Suppressor macrophage treated with lipopolysaccharide for 4 hours (primary cell): ENCODE results near the gene DNPH1.

Source experiments
- DNase-seq: peaks from one replicate; pipeline ENCODE4 v3.0.0-alpha.2; 2020

The DNPH1 gene, protein sequence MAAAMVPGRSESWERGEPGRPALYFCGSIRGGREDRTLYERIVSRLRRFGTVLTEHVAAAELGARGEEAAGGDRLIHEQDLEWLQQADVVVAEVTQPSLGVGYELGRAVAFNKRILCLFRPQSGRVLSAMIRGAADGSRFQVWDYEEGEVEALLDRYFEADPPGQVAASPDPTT

GRCh38 chr6:43228951-43229802 lies at the start of gene DNPH1:
Gene DNPH1 (minus strand): TSS chr6:43229481. CDS start chr6:43229456, 25 bp downstream.
- peak; percentile 83 for DNase-seq

DNA sequence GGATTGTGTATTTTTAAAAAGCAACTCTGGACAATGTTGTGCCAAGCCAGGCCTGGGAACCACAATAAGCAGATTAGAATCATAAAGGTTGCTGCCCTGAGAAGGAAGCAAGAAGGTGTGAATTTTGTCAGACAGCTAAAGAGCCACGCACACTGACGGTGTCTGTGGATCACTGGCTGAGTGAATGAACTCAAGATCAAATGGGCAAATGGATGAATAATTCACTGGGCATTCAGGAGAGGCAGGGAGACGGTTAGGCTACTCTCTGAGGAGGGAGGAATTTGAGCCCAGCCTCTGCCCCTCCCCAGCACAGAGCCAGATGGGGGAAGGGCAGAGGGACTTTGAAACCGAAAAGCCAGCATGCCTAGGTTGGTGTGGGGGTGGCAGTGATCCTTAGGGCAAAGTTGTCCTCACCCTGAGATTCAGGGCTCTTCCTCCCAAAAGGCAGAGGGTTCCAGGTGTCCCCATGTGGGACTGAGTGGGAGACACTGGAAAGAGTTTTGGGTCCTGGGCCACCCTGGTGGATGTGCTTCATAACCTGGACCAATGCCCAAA lies 49.3 kb upstream of the DNPH1 start:
- no peak for DNase-seq

DNA sequence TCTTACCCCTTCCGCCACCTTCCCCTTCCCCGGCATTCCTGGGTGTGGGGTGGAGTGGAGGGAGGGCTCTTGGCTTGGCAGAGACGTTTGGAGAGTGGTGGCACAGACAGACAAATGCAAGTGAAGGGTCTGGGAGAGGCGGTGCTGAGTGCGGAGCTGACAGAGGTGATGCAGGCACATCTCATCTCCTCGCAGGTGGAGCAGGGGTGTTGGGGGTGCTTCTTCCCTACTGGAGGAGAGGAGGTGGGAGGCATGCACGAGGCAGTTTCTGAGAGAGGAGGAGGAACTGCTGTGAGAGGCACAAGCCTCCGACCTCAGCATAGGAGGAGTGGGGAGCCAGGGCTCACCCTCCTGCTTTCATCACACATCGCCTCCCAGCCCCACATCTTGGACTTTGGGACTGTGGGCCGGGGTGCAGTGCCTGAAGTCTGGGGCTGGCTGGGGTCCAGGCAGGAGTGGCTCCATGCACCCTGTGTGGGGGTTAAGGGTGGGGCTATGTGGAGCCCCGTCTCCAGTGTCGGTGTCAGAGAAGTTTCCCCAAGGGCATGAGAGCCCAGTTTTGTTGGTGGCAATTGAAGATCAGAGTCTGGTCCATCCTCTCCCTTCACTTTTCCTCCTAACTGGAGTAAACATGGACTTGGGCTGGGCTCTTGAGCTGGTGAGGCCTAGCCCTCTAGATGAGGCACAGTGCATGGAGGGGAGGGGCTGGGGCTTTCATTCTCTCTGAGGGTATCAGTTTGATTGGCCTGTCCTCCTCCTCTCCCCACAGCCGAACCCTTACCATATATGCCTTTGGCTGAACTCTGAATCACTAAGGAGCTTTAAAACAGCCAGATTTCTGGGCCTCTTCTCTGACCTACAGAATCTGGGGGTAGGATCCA lies 48.6 kb upstream of the DNPH1 start:
- no peak for DNase-seq

- no peak for DNase-seq
These were observed 48.0 kb upstream of the DNPH1 start for GRCh38 chr6:43277306-43277642.

- no peak for DNase-seq
These were observed 47.5 kb upstream of the DNPH1 start for GRCh38 chr6:43276577-43277305.

- no peak for DNase-seq
These were observed 46.7 kb upstream of the DNPH1 start for GRCh38 chr6:43275801-43276576.

GRCh38 chr6:43274916-43275597 lies 45.8 kb upstream of the DNPH1 start:
- DNase-seq = no peak

GRCh38 chr6:43274127-43274915 lies 45.0 kb upstream of the DNPH1 start:
- DNase-seq = no peak

DNA sequence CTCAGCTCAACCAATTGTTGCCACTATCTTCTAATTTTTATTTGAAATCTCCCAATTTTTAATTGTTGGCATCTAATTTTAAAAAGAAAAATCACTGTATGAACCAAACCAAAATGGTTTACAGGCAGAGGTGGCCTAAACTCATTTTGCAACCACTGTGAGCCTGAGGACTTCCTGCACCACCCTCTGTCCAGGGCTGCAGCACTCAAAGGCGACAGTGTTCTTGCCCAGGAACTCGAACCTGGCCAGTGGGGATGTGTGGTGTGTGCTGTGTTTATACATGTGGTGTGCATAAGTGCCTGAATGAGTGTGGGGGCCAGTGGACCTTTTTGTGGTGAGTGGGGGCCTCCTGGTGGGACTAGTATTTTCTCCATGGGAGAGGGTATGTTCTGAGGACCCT lies 44.4 kb upstream of the DNPH1 start:
- DNase-seq = no peak

DNA sequence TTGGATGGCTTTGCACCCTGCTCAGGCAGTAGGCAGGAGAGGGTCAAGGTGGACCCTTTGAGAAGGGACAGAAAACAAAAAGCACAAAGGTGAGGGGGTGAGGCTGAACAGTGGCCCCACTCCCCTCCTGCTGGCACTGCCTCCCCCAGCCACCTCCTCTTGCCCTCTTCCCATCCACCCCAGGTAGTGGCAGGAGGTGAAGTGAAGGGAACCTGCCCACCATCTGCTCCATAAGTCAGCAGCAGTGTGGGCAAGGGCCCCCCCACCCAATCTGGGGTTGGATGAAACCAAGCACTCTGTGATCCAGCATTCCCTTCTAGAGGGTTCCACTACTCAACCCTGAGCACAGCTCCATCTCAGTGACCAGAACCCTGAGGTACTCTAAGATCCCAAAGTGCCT lies 42.7 kb upstream of the DNPH1 start:
- DNase-seq = no peak

DNA sequence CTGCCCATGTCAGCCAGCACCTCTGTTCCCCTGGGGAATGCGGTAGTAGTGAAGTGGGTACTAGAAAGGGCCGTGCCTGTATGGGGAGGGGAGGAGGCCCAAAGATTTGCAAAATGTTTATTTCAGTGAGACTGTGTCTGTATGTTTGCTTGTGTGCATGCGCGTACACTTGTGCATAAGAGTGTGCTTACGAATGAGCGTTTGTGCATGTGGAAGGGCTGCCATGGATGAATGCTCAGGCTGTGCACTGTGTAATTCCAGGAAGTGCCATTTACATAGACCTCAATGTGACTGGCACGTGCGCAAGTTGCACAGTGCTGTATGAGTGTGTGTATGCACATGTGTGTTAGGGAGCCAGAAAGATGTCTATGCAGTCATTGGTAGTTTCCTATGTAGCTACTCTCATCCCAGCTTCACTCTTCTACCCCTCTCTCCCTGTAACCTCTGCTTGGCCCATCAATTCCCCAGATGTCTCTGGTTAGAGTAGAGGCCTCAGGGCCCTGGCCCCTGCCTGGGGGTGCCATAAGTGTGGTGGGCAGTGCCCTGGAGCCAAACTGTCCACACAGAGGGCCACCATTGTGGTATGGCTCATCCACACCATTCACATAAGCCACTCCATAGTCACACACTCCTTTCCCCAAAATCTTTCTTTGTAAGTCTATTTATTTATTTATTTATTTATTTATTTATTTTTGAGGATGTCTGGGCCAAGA lies 42.0 kb upstream of the DNPH1 start:
- DNase-seq = no peak

DNA sequence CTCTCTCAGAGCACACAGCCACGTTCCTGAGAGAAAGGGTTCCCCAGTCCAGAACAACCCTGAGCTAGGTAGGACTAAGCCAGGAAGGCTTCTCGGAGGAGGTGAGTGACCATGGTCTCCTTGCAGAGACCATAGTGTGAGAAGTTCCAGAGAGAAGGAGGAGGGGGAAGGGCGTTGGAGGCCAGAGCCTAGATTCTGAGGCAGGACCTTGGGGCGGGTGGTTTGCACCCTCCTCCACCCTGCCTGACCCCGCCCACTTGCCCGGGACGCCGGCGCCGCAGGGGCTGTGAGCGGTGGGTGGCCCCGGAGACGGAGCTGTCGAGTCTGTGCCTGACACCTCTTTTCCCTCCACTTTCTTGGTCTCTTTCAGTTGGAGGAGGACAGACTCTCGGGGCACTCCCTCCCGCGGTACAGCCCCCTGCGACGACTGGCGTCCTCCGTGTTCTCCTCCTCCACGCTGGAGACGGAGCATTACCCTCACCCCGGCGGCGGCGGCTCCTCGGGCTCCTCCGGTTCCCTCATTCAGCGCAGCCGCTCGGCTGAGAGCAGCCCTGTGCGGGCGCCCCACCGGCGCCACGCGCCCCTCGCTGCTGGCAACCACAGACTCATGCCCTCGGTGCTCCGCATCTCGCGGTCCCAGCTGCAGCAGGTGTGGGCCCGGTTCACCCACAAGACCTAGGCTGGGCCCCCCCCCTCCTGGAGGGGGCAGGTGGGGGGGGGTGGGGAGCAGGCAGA lies 40.2 kb upstream of the DNPH1 start:
- peak; percentile 18 for DNase-seq

DNA sequence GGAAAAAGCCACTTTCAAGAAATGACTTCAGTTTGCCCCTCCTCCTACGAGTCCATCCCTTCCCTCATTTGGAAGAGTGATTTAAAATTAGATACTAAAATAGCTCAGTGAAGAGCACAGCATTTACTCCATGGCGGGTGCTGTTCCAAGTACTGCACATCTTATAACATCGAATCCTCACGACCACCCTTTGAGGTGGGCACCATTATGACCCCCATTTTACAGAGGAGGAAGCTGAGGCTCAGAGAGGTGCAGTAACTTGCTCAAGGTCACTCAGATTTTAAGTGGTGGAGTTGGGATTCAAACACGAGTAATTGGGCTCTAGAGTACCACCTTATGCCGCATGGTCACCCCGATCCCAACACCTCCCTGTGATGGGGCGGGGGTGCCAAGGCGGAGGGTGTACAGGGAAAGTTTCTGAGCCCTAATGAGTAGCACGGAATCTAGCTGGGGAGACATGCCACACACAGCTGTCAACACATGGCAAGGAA lies 39.5 kb upstream of the DNPH1 start:
- no peak for DNase-seq

DNA sequence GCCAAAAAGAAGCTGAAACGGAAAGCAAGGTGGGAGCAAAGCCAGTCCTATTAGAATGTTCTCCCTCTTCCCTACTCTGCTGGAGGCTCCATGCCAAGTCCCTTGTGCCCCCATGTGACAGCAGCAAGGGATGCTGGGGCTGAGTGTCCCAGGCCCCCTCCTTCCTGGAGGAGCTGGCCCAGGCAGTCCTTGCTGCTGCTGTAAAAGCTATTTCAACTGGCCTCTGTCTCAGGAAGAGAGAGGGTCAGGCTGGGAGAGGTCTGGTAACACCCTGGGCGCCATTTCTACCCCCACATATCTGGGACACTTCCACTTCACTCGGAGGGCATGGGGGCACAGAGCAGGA lies 39.0 kb upstream of the DNPH1 start:
- DNase-seq = no peak

DNA sequence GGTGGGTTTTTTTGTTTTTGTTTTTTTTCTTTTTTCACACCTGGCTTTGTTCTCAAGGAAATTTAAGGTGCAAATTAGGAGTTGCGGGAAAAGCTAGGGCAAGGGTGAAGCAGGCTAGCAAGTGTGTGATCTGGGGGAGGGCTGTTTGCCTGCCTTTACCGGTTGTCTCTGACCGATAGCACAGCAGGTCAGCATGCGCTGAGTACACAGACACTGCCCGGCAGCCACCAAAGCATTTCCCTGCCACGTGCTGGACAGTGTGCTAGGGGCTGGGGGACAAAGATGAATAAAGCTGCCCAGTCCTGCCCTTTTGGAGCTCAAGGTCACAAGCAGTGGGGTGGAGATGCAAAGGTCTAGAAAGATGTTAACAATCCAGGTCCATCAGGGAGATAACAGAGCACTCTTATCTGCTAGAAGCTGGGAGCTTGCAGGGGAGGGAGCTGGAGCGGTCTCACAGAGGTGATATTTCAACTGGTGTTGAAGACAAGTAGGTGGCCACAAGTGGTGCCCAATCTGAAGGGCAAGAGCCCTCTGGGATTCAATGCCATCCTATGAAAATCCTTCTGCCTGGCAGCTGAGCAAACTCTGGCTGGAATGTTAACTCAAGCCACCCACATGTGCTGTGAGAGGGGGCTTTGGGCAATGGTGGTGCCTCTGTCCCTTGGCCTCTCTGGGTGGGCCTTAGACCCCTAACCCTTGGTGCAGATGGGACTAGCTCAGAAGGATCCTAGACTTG lies 38.5 kb upstream of the DNPH1 start:
- no peak for DNase-seq

- no peak for DNase-seq
These were observed 36.3 kb upstream of the DNPH1 start for GRCh38 chr6:43265564-43265963.

DNA sequence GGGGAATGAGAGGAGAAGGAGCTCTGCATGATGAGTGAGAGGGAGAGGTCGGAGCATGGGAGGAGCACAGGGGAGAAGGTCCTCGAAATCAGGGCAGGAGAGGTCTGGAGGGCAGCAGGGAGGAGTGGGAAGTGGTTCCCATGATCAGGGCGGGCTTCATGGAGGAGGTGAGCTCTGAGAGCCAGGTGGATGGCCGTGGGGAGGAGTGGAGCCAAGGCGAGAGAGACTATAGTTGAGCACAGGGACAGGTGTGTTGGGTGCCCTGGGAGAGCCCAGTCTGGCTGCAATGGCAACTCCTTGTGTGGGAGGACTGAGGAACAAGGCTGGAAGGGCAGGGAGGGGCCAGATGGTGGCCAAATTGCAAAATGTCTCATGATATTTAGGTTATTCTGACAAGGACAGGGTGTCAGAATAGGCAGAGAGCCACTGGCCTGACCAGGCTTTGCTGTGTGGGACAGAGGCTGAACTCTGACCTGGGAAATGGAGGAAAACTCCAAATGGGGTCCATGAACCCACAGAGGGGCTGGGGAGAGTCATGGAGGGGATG lies 35.4 kb upstream of the DNPH1 start:
- peak; percentile 23 for DNase-seq
